ENCODE results near the gene GET3.

The GET3 gene

GRCh38 chr19:12752056-12752781 lies 14.9 kb downstream of the GET3 start:
- no peak for DNase-seq (ENCODE audit: low spot score)

- no peak for DNase-seq (ENCODE audit: low spot score)
These were observed 17.3 kb downstream of the GET3 start for GRCh38 chr19:12754465-12755196.

GRCh38 chr19:12756150-12756883 lies 19.0 kb downstream of the GET3 start:
- DNase-seq (ENCODE audit: low spot score) = no peak

GRCh38 chr19:12757544-12758274 lies 20.4 kb downstream of the GET3 start:
- peak; percentile 72 for DNase-seq (ENCODE audit: low spot score)

GRCh38 chr19:12759686-12760085 lies 22.4 kb downstream of the GET3 start:
- no peak for DNase-seq (ENCODE audit: low spot score)

- DNase-seq (ENCODE audit: low spot score) = no peak
These were observed 25.8 kb downstream of the GET3 start for GRCh38 chr19:12763100-12763499.

GRCh38 chr19:12764698-12765097 lies 27.4 kb downstream of the GET3 start:
- DNase-seq (ENCODE audit: low spot score) = no peak

- DNase-seq (ENCODE audit: low spot score) = peak; percentile 77
These were observed 28.8 kb downstream of the GET3 start for GRCh38 chr19:12766051-12766521.

GRCh38 chr19:12767150-12767549 lies 29.9 kb downstream of the GET3 start:
- DNase-seq (ENCODE audit: low spot score) = no peak

GRCh38 chr19:12767666-12768065 lies 30.4 kb downstream of the GET3 start:
- DNase-seq (ENCODE audit: low spot score) = no peak

- no peak for DNase-seq (ENCODE audit: low spot score)
These were observed 32.4 kb downstream of the GET3 start for GRCh38 chr19:12769689-12770088.

GRCh38 chr19:12770922-12771321 lies 33.6 kb downstream of the GET3 start:
- DNase-seq (ENCODE audit: low spot score) = no peak

GRCh38 chr19:12772323-12772722 lies 35.0 kb downstream of the GET3 start:
- no peak for DNase-seq (ENCODE audit: low spot score)

GRCh38 chr19:12773571-12773970 lies 36.3 kb downstream of the GET3 start:
- no peak for DNase-seq (ENCODE audit: low spot score)

- no peak for DNase-seq (ENCODE audit: low spot score)
These were observed 37.6 kb downstream of the GET3 start, which contains the start of gene HOOK2 for GRCh38 chr19:12774588-12775555. Gene HOOK2 (minus strand): TSS chr19:12775552. CDS start chr19:12775449, 103 bp downstream.

GRCh38 chr19:12777217-12778016 lies 40.1 kb downstream of the GET3 start:
- peak; percentile 76 for DNase-seq (ENCODE audit: low spot score)

- DNase-seq (ENCODE audit: low spot score) = peak; percentile 73
These were observed 41.0 kb downstream of the GET3 start for GRCh38 chr19:12778017-12778904.

GRCh38 chr19:12778905-12779161 lies 41.5 kb downstream of the GET3 start:
- no peak for DNase-seq (ENCODE audit: low spot score)
